ENCODE measurements around the gene MC2R.

- TF ChIP-seq CTCF (IDR thresholded peaks at IDR 0.05) (no peak), POLR2A (IDR thresholded peaks at IDR 0.05) (no peak)
Observed at GRCh38 chr18:13872373-13872772, 43.0 kb downstream of the MC2R start.

Measured in ovary (tissue), 3 donors.